Panc1 (cell line): Measurements from ENCODE around the gene RUNX3.

Experiments
- CTCF ChIP-seq: fragments of 450-650 bp; IDR thresholded peaks from 2 replicates; pipeline ENCODE4 v1.5.1; 2017; ENCODE audit warnings: mild to moderate bottlenecking
- POLR2AphosphoS5 ChIP-seq: IDR thresholded peaks from 2 replicates; pipeline ENCODE4 v1.6.1; 2012; ENCODE audit warnings: mild to moderate bottlenecking, low read depth, low read length, moderate library complexity
- REST ChIP-seq, 2 experiments: IDR thresholded peaks; 2 replicates each; pipeline ENCODE4 v1.6.1; 2011 to 2012; ENCODE audit warnings: low read depth in 2 of 2, control low read depth in 1 of 2, low read length in 1 of 2, mild to moderate bottlenecking in 1 of 2, moderate library complexity in 1 of 2; ENCODE audit not compliant: insufficient read depth in 1 of 2
- SIN3A ChIP-seq: IDR thresholded peaks from 2 replicates; pipeline ENCODE4 v1.6.1; 2012; ENCODE audit warnings: low read depth, mild to moderate bottlenecking, low read length, moderate library complexity, borderline replicate concordance; ENCODE audit not compliant: insufficient read depth

GRCh38 chr1:24894002-24894401 lies 36.1 kb downstream of the RUNX3 start:
- TF ChIP-seq CTCF = no peak
- TF ChIP-seq POLR2AphosphoS5 = no peak
- no peak for TF ChIP-seq REST (IDR thresholded peaks at IDR 0.05; ENCODE audit: insufficient read depth in 1 of 2, low read depth in 2 of 2, low read length in 1 of 2)
- no peak for TF ChIP-seq SIN3A
